ENCODE measurements around the gene DCC.

Gene DCC

GRCh38 chr18:52953387-52953786 lies 613.4 kb downstream of the DCC start:
- Histone ChIP-seq H3K36me3 (ENCODE audit: control insufficient read depth, insufficient read depth, low read length) (no peaks in the 10 kb centered on the region), H3K27ac (no peak overlapping the region), H3K9ac (no peak overlapping the region), H3K9me3 (ENCODE audit: control insufficient read depth, low read length) (no peaks in the 10 kb centered on the region), H3K4me3 (ENCODE audit: low read depth, low read length) (no peak overlapping the region), H3K79me2 (no peaks in the 10 kb centered on the region), H3K4me1 (no peaks in the 10 kb centered on the region), H3K27me3 (ENCODE audit: control insufficient read depth, insufficient read depth, low read length) (no peaks in the 10 kb centered on the region), H3K4me2 (ENCODE audit: low read length) (no peak overlapping the region), H2AFZ (no peak overlapping the region)
- TF ChIP-seq CTCF (IDR thresholded peaks at IDR 0.05) = no peak

DNA sequence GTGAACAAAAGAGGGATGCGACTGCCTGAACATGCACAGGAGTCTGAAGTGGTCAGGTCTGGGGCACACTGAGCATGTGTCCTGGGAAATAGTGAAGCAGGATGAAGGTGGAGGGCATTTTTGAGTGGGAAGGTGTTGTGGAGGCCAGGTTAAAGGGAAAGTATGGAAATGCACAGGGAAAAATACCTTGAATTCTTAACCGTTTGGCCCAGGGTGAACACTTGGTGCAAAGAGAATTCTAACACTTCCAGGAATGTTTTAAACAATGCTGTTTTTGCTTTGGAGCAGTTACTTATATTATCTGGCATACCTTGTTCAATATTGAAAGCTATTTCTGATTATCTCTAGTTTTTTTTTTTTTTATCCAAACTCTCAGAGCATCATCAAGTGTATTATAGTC lies 623.5 kb downstream of the DCC start:
- H3K27me3 ChIP-seq (ENCODE audit: control insufficient read depth, insufficient read depth, low read length) = no peaks in the 10 kb centered on the region
- H3K4me1 ChIP-seq = no peaks in the 10 kb centered on the region
- H2AFZ ChIP-seq = no peak overlapping the region
- H3K79me2 ChIP-seq = no peaks in the 10 kb centered on the region
- no peak overlapping the region for H3K4me3 ChIP-seq (ENCODE audit: low read depth, low read length)
- H3K36me3 ChIP-seq (ENCODE audit: control insufficient read depth, insufficient read depth, low read length) = no peaks in the 10 kb centered on the region
- TF ChIP-seq CTCF (IDR thresholded peaks at IDR 0.05) = no peak
- no peak overlapping the region for H3K9ac ChIP-seq
- no peaks in the 10 kb centered on the region for H3K9me3 ChIP-seq (ENCODE audit: control insufficient read depth, low read length)
- no peak overlapping the region for H3K27ac ChIP-seq
- H3K4me2 ChIP-seq (ENCODE audit: low read length) = no peak overlapping the region

DNA sequence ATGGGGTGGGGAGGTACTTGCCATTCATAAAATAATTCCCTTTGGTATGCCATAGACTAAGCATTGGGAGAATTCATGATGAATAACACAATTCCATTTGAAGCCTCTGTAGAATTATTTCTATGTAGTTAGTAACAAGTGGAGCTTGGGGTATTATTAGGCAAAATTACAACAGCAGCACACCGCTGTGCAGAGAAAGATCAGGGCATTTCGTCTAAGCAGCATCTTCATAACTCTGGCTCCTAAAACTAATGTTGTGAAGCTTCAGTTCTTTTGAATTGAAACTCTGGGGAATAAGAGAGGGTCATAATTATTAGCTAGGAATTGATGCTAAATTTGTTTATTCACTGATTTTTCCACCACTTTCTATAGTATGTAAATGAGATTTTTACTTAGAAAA lies 630.7 kb downstream of the DCC start:
- Histone ChIP-seq H3K27ac (no peak overlapping the region), H3K36me3 (ENCODE audit: control insufficient read depth, insufficient read depth, low read length) (no peaks in the 10 kb centered on the region), H3K4me3 (ENCODE audit: low read depth, low read length) (no peak overlapping the region), H3K9me3 (ENCODE audit: control insufficient read depth, low read length) (no peaks in the 10 kb centered on the region), H3K9ac (no peak overlapping the region), H3K79me2 (no peaks in the 10 kb centered on the region), H2AFZ (no peak overlapping the region), H3K4me1 (no peaks in the 10 kb centered on the region), H3K27me3 (ENCODE audit: control insufficient read depth, insufficient read depth, low read length) (no peaks in the 10 kb centered on the region), H3K4me2 (ENCODE audit: low read length) (no peak overlapping the region)
- no peak for TF ChIP-seq CTCF (IDR thresholded peaks at IDR 0.05)

GRCh38 chr18:52971097-52971496 lies 631.1 kb downstream of the DCC start:
- no peaks in the 10 kb centered on the region for H3K9me3 ChIP-seq (ENCODE audit: control insufficient read depth, low read length)
- H3K4me1 ChIP-seq = no peaks in the 10 kb centered on the region
- H3K4me3 ChIP-seq (ENCODE audit: low read depth, low read length) = no peak overlapping the region
- H3K9ac ChIP-seq = no peak overlapping the region
- no peak overlapping the region for H3K27ac ChIP-seq
- no peak for TF ChIP-seq CTCF (IDR thresholded peaks at IDR 0.05)
- H2AFZ ChIP-seq = no peak overlapping the region
- H3K4me2 ChIP-seq (ENCODE audit: low read length) = no peak overlapping the region
- H3K79me2 ChIP-seq = no peaks in the 10 kb centered on the region
- H3K36me3 ChIP-seq (ENCODE audit: control insufficient read depth, insufficient read depth, low read length) = no peaks in the 10 kb centered on the region
- H3K27me3 ChIP-seq (ENCODE audit: control insufficient read depth, insufficient read depth, low read length) = no peaks in the 10 kb centered on the region

- no peaks in the 10 kb centered on the region for H3K27me3 ChIP-seq (ENCODE audit: control insufficient read depth, insufficient read depth, low read length)
- no peaks in the 10 kb centered on the region for H3K4me1 ChIP-seq
- H3K9me3 ChIP-seq (ENCODE audit: control insufficient read depth, low read length) = no peaks in the 10 kb centered on the region
- TF ChIP-seq CTCF (IDR thresholded peaks at IDR 0.05) = no peak
- no peak overlapping the region for H3K27ac ChIP-seq
- no peaks in the 10 kb centered on the region for H3K36me3 ChIP-seq (ENCODE audit: control insufficient read depth, insufficient read depth, low read length)
- no peak overlapping the region for H3K9ac ChIP-seq
- H3K4me3 ChIP-seq (ENCODE audit: low read depth, low read length) = no peak overlapping the region
- H2AFZ ChIP-seq = no peak overlapping the region
- H3K79me2 ChIP-seq = no peaks in the 10 kb centered on the region
- no peak overlapping the region for H3K4me2 ChIP-seq (ENCODE audit: low read length)
Measured at GRCh38 chr18:52979892-52980291, 639.9 kb downstream of the DCC start.
